Rectal smooth muscle tissue (tissue), 1 donor: ENCODE results near the gene SPATA16.

Source experiments
- H3K27ac ChIP-seq: one replicate; pipeline ENCODE4 v1.7.0; 2013; ENCODE audit warnings: low read depth, low read length, inconsistent platforms
- H3K27me3 ChIP-seq: one replicate; pipeline ENCODE4 v1.7.0; 2013; ENCODE audit warnings: low read length; ENCODE audit not compliant: control insufficient read depth, insufficient read depth
- H3K36me3 ChIP-seq: one replicate; pipeline ENCODE4 v1.7.0; 2013; ENCODE audit warnings: low read length; ENCODE audit not compliant: control insufficient read depth, insufficient read depth
- H3K4me1 ChIP-seq: one replicate; pipeline ENCODE4 v1.7.0; 2013; ENCODE audit warnings: low read length; ENCODE audit not compliant: control insufficient read depth, insufficient read depth
- H3K4me3 ChIP-seq: one replicate; pipeline ENCODE4 v1.7.0; 2013; ENCODE audit warnings: low read length
- H3K9ac ChIP-seq: one replicate; pipeline ENCODE4 v1.7.0; 2013; ENCODE audit warnings: low read length

Gene SPATA16

DNA sequence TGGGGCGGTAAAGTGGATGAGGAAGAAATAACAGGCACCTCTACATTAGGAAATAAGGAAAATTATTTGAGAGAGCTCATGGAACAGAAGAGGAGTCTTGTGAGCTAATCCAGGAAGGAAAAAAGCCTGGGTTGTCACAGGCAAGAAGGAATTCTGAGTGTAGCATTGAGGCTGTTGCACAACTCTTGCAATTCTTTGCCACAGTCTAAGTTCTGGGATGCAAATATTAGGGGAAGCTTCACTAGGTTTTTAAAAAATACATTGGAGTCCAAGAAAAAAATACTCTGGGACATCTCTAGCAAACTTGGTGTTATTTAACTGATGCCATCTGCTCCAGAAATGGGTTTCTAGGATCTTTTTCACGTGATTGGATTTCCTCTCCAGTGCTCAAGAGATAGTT, 122.3 kb downstream of the SPATA16 start:
- Histone ChIP-seq H3K4me3 (no peak overlapping the region), H3K27me3 (no peaks in the 10 kb centered on the region), H3K4me1 (no peaks in the 10 kb centered on the region), H3K36me3 (no peaks in the 10 kb centered on the region), H3K27ac (no peak overlapping the region), H3K9ac (no peak overlapping the region)

GRCh38 chr3:173013219-173013832, 127.7 kb downstream of the SPATA16 start:
- Histone ChIP-seq H3K4me3 (no peak overlapping the region), H3K9ac (no peak overlapping the region), H3K27ac (no peak overlapping the region), H3K4me1 (no peaks in the 10 kb centered on the region), H3K27me3 (no peaks in the 10 kb centered on the region), H3K36me3 (no peaks in the 10 kb centered on the region)

- H3K9ac ChIP-seq, result no peak overlapping the region
- H3K4me3 ChIP-seq, result no peak overlapping the region
- H3K4me1 ChIP-seq, result no peaks in the 10 kb centered on the region
- no peaks in the 10 kb centered on the region for H3K27me3 ChIP-seq
- no peaks in the 10 kb centered on the region for H3K36me3 ChIP-seq
- no peak overlapping the region for H3K27ac ChIP-seq
Observed at GRCh38 chr3:173009410-173009809, 131.6 kb downstream of the SPATA16 start.

- Histone ChIP-seq H3K27ac (no peak overlapping the region), H3K4me1 (no peaks in the 10 kb centered on the region), H3K36me3 (no peaks in the 10 kb centered on the region), H3K4me3 (no peak overlapping the region), H3K27me3 (no peaks in the 10 kb centered on the region), H3K9ac (no peak overlapping the region)
Observed at GRCh38 chr3:173008978-173009377, 132.1 kb downstream of the SPATA16 start.

DNA sequence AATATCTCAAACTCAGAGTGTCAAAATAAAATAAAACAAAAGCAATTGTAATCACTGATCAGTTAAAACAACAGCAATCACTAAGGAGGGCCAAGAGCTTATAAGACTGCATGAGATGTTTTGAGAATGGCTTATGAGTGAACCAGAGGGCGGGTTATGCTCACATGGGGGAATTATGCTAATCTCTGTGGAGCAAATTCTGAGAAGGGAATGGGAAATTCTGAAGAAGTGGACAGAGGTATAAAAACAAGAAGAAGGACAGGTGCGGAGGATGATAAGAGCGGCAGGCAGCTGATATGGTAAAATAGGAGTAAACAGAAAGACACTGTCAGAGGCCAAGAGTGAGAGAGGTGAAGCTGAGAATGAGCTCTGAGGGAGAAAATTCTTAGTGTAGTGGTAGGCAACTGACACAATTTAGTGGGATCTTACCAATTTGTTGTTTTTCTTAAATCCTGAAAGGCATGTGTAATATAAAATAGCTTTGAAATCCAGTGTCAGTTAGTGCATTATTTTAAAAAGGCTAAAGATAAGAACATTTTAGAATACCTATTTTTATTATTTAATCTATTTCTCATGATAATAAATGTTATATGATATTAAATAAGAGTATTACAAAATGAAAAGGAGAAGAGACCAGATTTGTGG, 133.8 kb downstream of the SPATA16 start:
- Histone ChIP-seq H3K4me1 (no peaks in the 10 kb centered on the region), H3K4me3 (no peak overlapping the region), H3K27me3 (no peaks in the 10 kb centered on the region), H3K27ac (no peak overlapping the region), H3K36me3 (no peaks in the 10 kb centered on the region), H3K9ac (no peak overlapping the region)

DNA sequence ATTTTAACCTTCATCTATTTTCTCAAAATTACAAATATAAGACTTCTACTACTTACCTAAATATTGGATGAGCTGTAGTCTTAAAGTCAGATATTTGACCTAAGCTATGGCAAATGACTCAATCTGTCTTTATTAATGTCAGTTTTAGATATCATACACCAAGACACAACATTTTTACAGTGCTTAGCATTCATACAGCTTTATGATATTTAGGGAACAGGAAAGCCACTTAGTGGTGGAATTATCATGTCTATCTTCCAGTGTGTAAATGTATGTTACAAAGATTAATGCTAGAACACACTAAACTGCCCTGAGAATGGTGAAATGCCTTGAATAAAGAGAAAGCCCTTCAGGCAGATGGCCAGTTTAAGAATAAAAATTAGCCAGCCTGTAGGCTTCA, 135.0 kb downstream of the SPATA16 start:
- no peak overlapping the region for H3K4me3 ChIP-seq
- no peaks in the 10 kb centered on the region for H3K4me1 ChIP-seq
- H3K27ac ChIP-seq, result no peak overlapping the region
- H3K27me3 ChIP-seq, result no peaks in the 10 kb centered on the region
- H3K36me3 ChIP-seq, result no peaks in the 10 kb centered on the region
- H3K9ac ChIP-seq, result no peak overlapping the region

DNA sequence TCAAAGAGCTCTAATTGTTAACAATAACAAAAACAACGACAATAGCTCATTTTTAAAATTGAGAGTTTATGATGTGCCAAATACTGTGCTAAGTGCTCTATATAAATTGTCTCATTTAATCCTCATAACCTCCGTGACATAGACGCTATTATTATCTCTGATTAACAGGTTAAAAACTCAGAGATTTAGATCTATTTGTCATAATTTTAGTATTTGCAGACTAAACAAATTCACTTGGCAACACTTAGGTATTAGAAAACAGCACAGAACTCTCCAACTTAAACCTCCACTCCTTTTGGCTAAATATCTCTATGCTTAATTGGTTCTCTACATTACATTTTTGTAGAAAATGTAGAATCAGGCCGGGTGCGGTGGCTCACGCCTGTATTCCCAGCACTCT, 136.4 kb downstream of the SPATA16 start:
- Histone ChIP-seq H3K4me3 (no peak overlapping the region), H3K9ac (no peak overlapping the region), H3K27me3 (no peaks in the 10 kb centered on the region), H3K4me1 (no peaks in the 10 kb centered on the region), H3K27ac (no peak overlapping the region), H3K36me3 (no peaks in the 10 kb centered on the region)

DNA sequence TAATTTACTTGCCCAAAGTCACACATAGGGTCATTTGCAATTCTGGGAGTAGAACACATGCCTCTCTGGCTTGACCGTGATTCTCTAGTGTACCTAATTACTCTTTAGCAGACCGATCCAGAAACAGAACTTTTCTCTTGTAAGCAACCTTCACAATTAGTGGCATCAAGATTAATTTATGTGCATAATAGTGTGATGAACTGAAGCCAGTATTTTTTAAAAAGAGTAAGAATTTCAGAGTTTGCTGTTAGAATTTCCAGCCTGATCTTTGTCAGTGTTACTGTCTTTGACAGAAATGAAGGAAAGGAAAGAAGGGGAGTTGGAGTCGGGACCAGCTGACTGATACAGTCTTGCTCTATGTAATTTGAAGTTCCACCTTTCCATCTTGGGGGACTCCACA, 137.1 kb downstream of the SPATA16 start:
- no peak overlapping the region for H3K27ac ChIP-seq
- H3K9ac ChIP-seq, result no peak overlapping the region
- no peaks in the 10 kb centered on the region for H3K36me3 ChIP-seq
- no peaks in the 10 kb centered on the region for H3K4me1 ChIP-seq
- no peaks in the 10 kb centered on the region for H3K27me3 ChIP-seq
- no peak overlapping the region for H3K4me3 ChIP-seq

DNA sequence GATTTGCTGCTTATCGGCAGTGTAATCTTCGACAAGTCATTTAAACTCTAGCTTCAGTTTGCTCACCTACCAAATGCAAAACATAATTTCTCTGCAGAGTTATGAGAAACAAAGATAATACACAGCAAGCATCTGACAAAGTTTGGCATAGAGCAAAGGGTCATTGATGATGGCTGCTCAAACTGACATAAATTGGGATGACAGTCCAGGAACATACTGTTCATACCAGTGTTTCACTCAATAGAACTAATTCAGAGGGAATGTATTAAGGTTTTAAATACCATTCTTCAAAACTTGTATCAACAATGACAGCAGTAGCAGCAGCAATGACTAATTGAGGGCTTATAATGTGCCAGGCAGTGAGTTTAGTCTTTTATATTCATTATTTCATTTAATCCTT, 137.6 kb downstream of the SPATA16 start:
- Histone ChIP-seq H3K27ac (no peak overlapping the region), H3K36me3 (no peaks in the 10 kb centered on the region), H3K9ac (no peak overlapping the region), H3K27me3 (no peaks in the 10 kb centered on the region), H3K4me1 (no peaks in the 10 kb centered on the region), H3K4me3 (no peak overlapping the region)

- Histone ChIP-seq H3K27me3 (no peaks in the 10 kb centered on the region), H3K9ac (no peak overlapping the region), H3K36me3 (no peaks in the 10 kb centered on the region), H3K4me3 (no peak overlapping the region), H3K27ac (no peak overlapping the region), H3K4me1 (no peaks in the 10 kb centered on the region)
Observed at GRCh38 chr3:173001622-173002021, 139.4 kb downstream of the SPATA16 start.

DNA sequence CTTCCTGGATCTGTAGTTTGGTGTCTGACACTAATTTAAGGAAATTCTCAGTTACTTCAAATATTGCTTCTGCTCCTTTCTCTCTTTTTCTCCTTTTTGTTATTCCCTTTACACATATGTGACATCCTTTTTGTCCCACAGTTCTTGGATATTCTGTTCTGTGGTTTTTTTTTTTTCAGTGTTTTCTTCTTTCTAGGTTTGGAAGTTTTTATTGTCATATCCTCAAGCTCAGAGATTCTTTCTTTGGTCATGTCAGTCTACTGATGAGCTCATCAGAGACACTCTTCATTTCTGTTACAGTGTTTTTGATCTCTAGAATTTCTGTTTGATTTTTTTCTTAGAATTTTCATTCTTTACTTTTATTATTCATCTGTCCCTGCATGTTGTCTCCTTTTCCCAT, 140.5 kb downstream of the SPATA16 start:
- Histone ChIP-seq H3K4me3 (no peak overlapping the region), H3K36me3 (no peaks in the 10 kb centered on the region), H3K4me1 (no peaks in the 10 kb centered on the region), H3K9ac (no peak overlapping the region), H3K27me3 (no peaks in the 10 kb centered on the region), H3K27ac (no peak overlapping the region)

DNA sequence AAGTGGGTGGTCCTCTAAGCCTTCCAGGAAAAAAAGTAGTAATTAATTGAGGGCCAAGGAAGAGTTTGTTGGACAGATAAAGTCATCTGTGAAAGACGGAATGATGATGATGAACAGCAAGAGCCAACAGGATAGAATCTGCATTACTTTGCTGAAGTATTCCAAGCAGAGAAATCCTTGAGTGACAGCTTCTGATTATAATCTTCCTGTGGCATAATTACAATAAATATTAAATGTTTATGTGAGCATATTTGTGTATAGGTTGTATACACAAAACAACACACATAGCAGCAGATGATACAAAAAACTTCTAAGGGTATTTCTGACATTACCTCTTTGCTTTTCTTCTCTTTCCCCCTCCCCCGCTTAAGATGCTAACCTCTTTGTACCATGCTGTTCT, 147.6 kb downstream of the SPATA16 start:
- Histone ChIP-seq H3K4me3 (no peak overlapping the region), H3K4me1 (no peaks in the 10 kb centered on the region), H3K27me3 (no peaks in the 10 kb centered on the region), H3K36me3 (no peaks in the 10 kb centered on the region), H3K27ac (no peak overlapping the region), H3K9ac (no peak overlapping the region)

DNA sequence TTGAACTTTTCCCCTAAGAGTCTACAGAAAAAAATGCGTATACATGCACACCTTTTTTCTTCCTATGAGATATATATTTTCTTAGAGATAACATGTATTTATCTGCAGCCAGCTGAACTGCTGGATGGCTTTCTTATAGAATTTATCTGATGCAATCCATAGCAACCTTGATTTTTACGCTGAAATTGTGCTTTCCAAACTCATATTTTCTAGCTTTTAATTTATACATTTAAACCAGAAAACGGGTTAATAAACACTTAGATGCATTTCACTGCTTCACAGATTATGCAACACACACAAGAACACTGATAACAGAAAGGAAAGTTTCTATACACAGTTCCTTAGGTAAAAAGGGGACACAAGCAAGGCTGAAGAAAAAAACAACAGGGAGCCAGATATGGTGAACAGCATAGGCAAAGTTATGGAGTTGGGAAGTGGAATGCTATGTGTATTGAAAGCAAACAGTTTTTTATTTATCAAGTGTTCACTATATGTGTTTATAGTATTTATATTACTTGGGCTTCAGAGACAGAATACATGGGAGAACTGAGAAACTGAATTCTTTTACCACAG, 149.5 kb downstream of the SPATA16 start:
- Histone ChIP-seq H3K36me3 (no peaks in the 10 kb centered on the region), H3K27ac (no peak overlapping the region), H3K4me1 (no peaks in the 10 kb centered on the region), H3K9ac (no peak overlapping the region), H3K27me3 (no peaks in the 10 kb centered on the region), H3K4me3 (no peak overlapping the region)
